Esophagus (tissue), 2 donors: Measurements from ENCODE around the gene AATF. TPM values are rescaled to one million over a fixed set of nuclear protein-coding genes. Genes with fewer than 3 reads are reported as not detected.
A peak's percentile ranks its signal among the peaks of the same experiment; 100 is the strongest.

ENCODE experiments used
- H3K27ac ChIP-seq, 2 donors: one replicate each; pipeline ENCODE4 v1.5.1; 2013; ENCODE audit warnings: low read depth in 2 of 2, mild to moderate bottlenecking in 2 of 2, inconsistent platforms in 1 of 2, low read length in 1 of 2, moderate library complexity in 1 of 2
- H3K27me3 ChIP-seq, 2 donors: one replicate each; pipeline ENCODE4 v1.6.1; 2013; ENCODE audit warnings: low read length in 2 of 2, control low read depth in 1 of 2, mild to moderate bottlenecking in 1 of 2; ENCODE audit not compliant: insufficient read depth in 2 of 2, control insufficient read depth in 1 of 2
- H3K36me3 ChIP-seq, 2 donors: one replicate each; pipeline ENCODE4 v1.6.1; 2013; ENCODE audit warnings: low read length in 1 of 2; ENCODE audit not compliant: control insufficient read depth in 2 of 2, insufficient read depth in 2 of 2
- H3K4me1 ChIP-seq, 2 donors: one replicate each; pipeline ENCODE4 v1.6.1; 2013; ENCODE audit warnings: low read length in 1 of 2; ENCODE audit not compliant: control insufficient read depth in 2 of 2, insufficient read depth in 2 of 2
- H3K4me3 ChIP-seq, 2 donors: one replicate each; pipeline ENCODE4 v1.5.1; 2013; ENCODE audit warnings: low read length in 2 of 2, mild to moderate bottlenecking in 2 of 2, low read depth in 1 of 2, moderate library complexity in 1 of 2
- H3K9me3 ChIP-seq, 2 donors: one replicate each; pipeline ENCODE4 v1.6.1; 2013; ENCODE audit warnings: mild to moderate bottlenecking in 2 of 2, low read depth in 1 of 2, low read length in 1 of 2, moderate library complexity in 1 of 2; ENCODE audit not compliant: control insufficient read depth in 2 of 2, insufficient read depth in 1 of 2
- WGBS, 2 donors: extraction: QIAGEN DNeasy Blood & Tissue Kit; methylation state at CpG; one replicate each; pipeline ENCODE4 v1.1.7; 2013; 5-methylcytosine and 5-hydroxymethylcytosine counted together
- polyA plus RNA-seq, 2 donors: library from polyadenylated mRNA; stranded (reverse); fragments of 200-250 nt; gene quantifications; one replicate each; pipeline ENCODE4 v1.2.3, GENCODE V29; 2013
- donor health status: healthy with polysubstance abuse.
- donor health status: Bipolar disorder and iron deficiency.

Gene AATF
- polyA plus RNA-seq, 2 donors, result 17.4 to 25.7 TPM

- Histone ChIP-seq H3K9me3 (peaks cover 0 to 8% of the 10 kb centered on the region in 2 donors), H3K36me3 (no peaks in the 10 kb centered on the region), H3K27ac (no peak overlapping the region), H3K4me1 (peaks cover 21 to 30% of the 10 kb centered on the region in 2 donors), H3K27me3 (peaks cover 0 to 74% of the 10 kb centered on the region in 2 donors), H3K4me3 (no peak overlapping the region)
- 9 to 11% methylated on average over 51 to 52 of the region's 52 CpGs for WGBS, 2 donors
Measured at GRCh38 chr17:36940313-36941264, 8.2 kb upstream of the AATF start.

- 20 to 28% methylated on average over 17 of the region's 17 CpGs for WGBS, 2 donors
- Histone ChIP-seq H3K9me3 (peaks cover 0 to 8% of the 10 kb centered on the region in 2 donors), H3K27me3 (peaks cover 0 to 72% of the 10 kb centered on the region in 2 donors), H3K4me3 (no peak overlapping the region), H3K27ac (no peak overlapping the region), H3K4me1 (peaks cover 14 to 22% of the 10 kb centered on the region in 2 donors), H3K36me3 (no peaks in the 10 kb centered on the region)
Measured at GRCh38 chr17:36941265-36942010, 7.3 kb upstream of the AATF start.

- 5 to 10% methylated on average over 57 of the region's 57 CpGs for WGBS, 2 donors
- Histone ChIP-seq H3K4me3 (peak overlapping the region in 1 of 2 donors; percentile 15), H3K9me3 (peaks cover 0 to 8% of the 10 kb centered on the region in 2 donors), H3K27me3 (peaks cover 0 to 72% of the 10 kb centered on the region in 2 donors), H3K27ac (no peak overlapping the region), H3K36me3 (no peaks in the 10 kb centered on the region), H3K4me1 (peaks cover 13 to 19% of the 10 kb centered on the region in 2 donors)
Measured at GRCh38 chr17:36942019-36942599, 6.6 kb upstream of the AATF start.

GRCh38 chr17:36942631-36943125 is 6.1 kb upstream of the AATF start:
- WGBS, 2 donors, result 6 to 9% methylated on average over 45 to 59 of the region's 59 CpGs
- H3K4me1 ChIP-seq, result peaks cover 10 to 18% of the 10 kb centered on the region in 2 donors
- no peaks in the 10 kb centered on the region for H3K36me3 ChIP-seq
- peaks cover 0 to 8% of the 10 kb centered on the region in 2 donors for H3K9me3 ChIP-seq
- H3K27me3 ChIP-seq, result peaks cover 0 to 66% of the 10 kb centered on the region in 2 donors
- H3K27ac ChIP-seq, result no peak overlapping the region
- H3K4me3 ChIP-seq, result peak overlapping the region in 1 of 2 donors; percentile 15

- H3K4me1 ChIP-seq, result peaks cover 3 to 14% of the 10 kb centered on the region in 2 donors
- WGBS, 2 donors, result 16 to 21% methylated on average over 44 of the region's 44 CpGs
- H3K27ac ChIP-seq, result no peak overlapping the region
- peaks cover 0 to 8% of the 10 kb centered on the region in 2 donors for H3K9me3 ChIP-seq
- H3K4me3 ChIP-seq, result no peak overlapping the region
- peaks cover 0 to 58% of the 10 kb centered on the region in 2 donors for H3K27me3 ChIP-seq
- H3K36me3 ChIP-seq, result no peaks in the 10 kb centered on the region
Measured at GRCh38 chr17:36943250-36944191, 5.2 kb upstream of the AATF start.

GRCh38 chr17:36944553-36944952 is 4.2 kb upstream of the AATF start:
- WGBS, 2 donors, result 2 to 9% methylated on average over 1 of the region's 1 CpG
- peaks cover 0 to 49% of the 10 kb centered on the region in 2 donors for H3K27me3 ChIP-seq
- H3K4me1 ChIP-seq, result peaks cover 3 to 12% of the 10 kb centered on the region in 2 donors
- H3K36me3 ChIP-seq, result no peaks in the 10 kb centered on the region
- H3K27ac ChIP-seq, result no peak overlapping the region
- H3K4me3 ChIP-seq, result no peak overlapping the region
- H3K9me3 ChIP-seq, result peaks cover 0 to 8% of the 10 kb centered on the region in 2 donors

GRCh38 chr17:36945140-36945539 is 3.6 kb upstream of the AATF start:
- 27 to 43% methylated on average over 1 of the region's 1 CpG for WGBS, 2 donors
- Histone ChIP-seq H3K27me3 (peaks cover 0 to 44% of the 10 kb centered on the region in 2 donors), H3K36me3 (no peaks in the 10 kb centered on the region)

GRCh38 chr17:36945959-36946725 is 2.6 kb upstream of the AATF start:
- peaks cover 0 to 8% of the 10 kb centered on the region in 2 donors for H3K9me3 ChIP-seq
- no peak overlapping the region for H3K4me3 ChIP-seq
- H3K27me3 ChIP-seq, result peaks cover 0 to 34% of the 10 kb centered on the region in 2 donors
- H3K36me3 ChIP-seq, result no peaks in the 10 kb centered on the region
- WGBS, 2 donors, result 17 to 19% methylated on average over 30 of the region's 30 CpGs
- H3K27ac ChIP-seq, result no peak overlapping the region
- peaks cover 3 to 14% of the 10 kb centered on the region in 2 donors for H3K4me1 ChIP-seq

More at GRCh38 chr17:36945140-36945539, 3.6 kb upstream of the AATF start:
- Histone ChIP-seq H3K27ac (no peak overlapping the region), H3K4me1 (peaks cover 3 to 14% of the 10 kb centered on the region in 2 donors), H3K4me3 (no peak overlapping the region), H3K9me3 (peaks cover 0 to 8% of the 10 kb centered on the region in 2 donors)
